Keratinocyte (primary cell): ENCODE measurements around the gene PLEKHO1.

ENCODE experiments used
- EZH2 ChIP-seq: IDR thresholded peaks from one replicate; pipeline ENCODE4 v1.6.1; 2012; ENCODE audit warnings: inconsistent platforms, mild to moderate bottlenecking, low read length, moderate library complexity
- TF ChIP-seq, protein P1 (sequence below), 3 experiments: IDR thresholded peaks in 1 of 3; conservative IDR thresholded peaks in 1 of 3; optimal IDR thresholded peaks in 1 of 3; 2 replicates in 2 of 3; 3 replicates in 1 of 3; pipeline versions ENCODE3 to v1.5.1; 2011; ENCODE audit warnings: low read length in 3 of 3, mild to moderate bottlenecking in 3 of 3, moderate library complexity in 2 of 3, control low read depth in 1 of 3, inconsistent platforms in 1 of 3; ENCODE audit not compliant: insufficient read depth in 2 of 3; ENCODE audit errors: extremely low read depth in 1 of 3

- TF ChIP-seq, protein P1, sequence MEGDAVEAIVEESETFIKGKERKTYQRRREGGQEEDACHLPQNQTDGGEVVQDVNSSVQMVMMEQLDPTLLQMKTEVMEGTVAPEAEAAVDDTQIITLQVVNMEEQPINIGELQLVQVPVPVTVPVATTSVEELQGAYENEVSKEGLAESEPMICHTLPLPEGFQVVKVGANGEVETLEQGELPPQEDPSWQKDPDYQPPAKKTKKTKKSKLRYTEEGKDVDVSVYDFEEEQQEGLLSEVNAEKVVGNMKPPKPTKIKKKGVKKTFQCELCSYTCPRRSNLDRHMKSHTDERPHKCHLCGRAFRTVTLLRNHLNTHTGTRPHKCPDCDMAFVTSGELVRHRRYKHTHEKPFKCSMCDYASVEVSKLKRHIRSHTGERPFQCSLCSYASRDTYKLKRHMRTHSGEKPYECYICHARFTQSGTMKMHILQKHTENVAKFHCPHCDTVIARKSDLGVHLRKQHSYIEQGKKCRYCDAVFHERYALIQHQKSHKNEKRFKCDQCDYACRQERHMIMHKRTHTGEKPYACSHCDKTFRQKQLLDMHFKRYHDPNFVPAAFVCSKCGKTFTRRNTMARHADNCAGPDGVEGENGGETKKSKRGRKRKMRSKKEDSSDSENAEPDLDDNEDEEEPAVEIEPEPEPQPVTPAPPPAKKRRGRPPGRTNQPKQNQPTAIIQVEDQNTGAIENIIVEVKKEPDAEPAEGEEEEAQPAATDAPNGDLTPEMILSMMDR (optimal IDR thresholded peaks at IDR 0.05 in 1 of 3, IDR thresholded peaks at IDR 0.05 in 1 of 3, conservative IDR thresholded peaks at IDR 0.05 in 1 of 3; ENCODE audit: extremely low read depth in 1 of 3, insufficient read depth in 2 of 3, low read length in 3 of 3): no peak
- TF ChIP-seq EZH2: no peak
Measured at GRCh38 chr1:150171801-150172200, 22.1 kb downstream of the PLEKHO1 start.
